H1 (cell line): ENCODE data around the gene PLXND1. TPM values are rescaled to one million over a fixed set of nuclear protein-coding genes. Genes with fewer than 3 reads are reported as not detected.

Experiments used
- BACH1 ChIP-seq: IDR thresholded peaks from 2 replicates; pipeline ENCODE4 v1.6.1; 2012; ENCODE audit warnings: low read length, improper control_type of control experiment
- BRCA1 ChIP-seq: IDR thresholded peaks from 2 replicates; pipeline ENCODE4 v1.6.1; 2012; ENCODE audit warnings: low read depth, low read length, improper control_type of control experiment
- CEBPB ChIP-seq: IDR thresholded peaks from 2 replicates; pipeline ENCODE4 v1.6.1; 2012; ENCODE audit warnings: low read depth, low read length
- EP300 ChIP-seq, 2 experiments: IDR thresholded peaks; 1 replicate in 1 of 2; 2 replicates in 1 of 2; pipeline ENCODE4 v1.6.1; 2011 to 2012; ENCODE audit warnings: low read depth in 2 of 2, low read length in 2 of 2, mild to moderate bottlenecking in 2 of 2, borderline replicate concordance in 1 of 2, inconsistent platforms in 1 of 2, moderate library complexity in 1 of 2
- KDM4A ChIP-seq: IDR thresholded peaks from one replicate; pipeline ENCODE4 v1.7.1; 2012; ENCODE audit warnings: low read depth, mild to moderate bottlenecking, moderate library complexity, low read length, inconsistent platforms; ENCODE audit not compliant: severe bottlenecking
- POLR2AphosphoS5 ChIP-seq: IDR thresholded peaks from 2 replicates; pipeline ENCODE4 v1.6.1; 2011; ENCODE audit warnings: low read depth, low read length
- RXRA ChIP-seq: IDR thresholded peaks from 2 replicates; pipeline ENCODE4 v1.6.1; 2011; ENCODE audit warnings: low read depth, mild to moderate bottlenecking, low read length, moderate library complexity; ENCODE audit not compliant: insufficient read depth
- polyA plus RNA-seq, 7 experiments: library from polyadenylated mRNA; depleted of rRNA in 3 of 7; stranded (reverse) in 5 of 7; unstranded in 2 of 7; fragments of >200 nt in 5 of 7; fragments of 200-250 nt in 2 of 7; gene quantifications; 1 replicate in 5 of 7; 2 replicates in 1 of 7; 4 replicates in 1 of 7; pipeline versions ENCODE4 v1.2.1 to v1.2.3, GENCODE V29; 2011 to 2013; ENCODE audit warnings: missing spikeins in 2 of 7, mixed read lengths in 2 of 7
- total RNA-seq: library from RNA; stranded (reverse); fragmentation: NEBNext Ultra II Directional; extraction: Animal tissue kit (Norgen Biotek cat#: 25700); gene quantifications from 2 replicates; pipeline ENCODE4 v1.2.1, GENCODE V29; 2021
- TF ChIP-seq, protein P1 (sequence below): IDR thresholded peaks from 2 replicates; pipeline ENCODE4 v1.6.1; 2012; ENCODE audit warnings: inconsistent platforms

PLXND1 gene
- total and polyA plus RNA-seq, 2 of the 8 experiments (the other 6 are each of a cell fraction or from before 2014, with no cell fraction given), result 17.7 to 66.4 TPM

DNA sequence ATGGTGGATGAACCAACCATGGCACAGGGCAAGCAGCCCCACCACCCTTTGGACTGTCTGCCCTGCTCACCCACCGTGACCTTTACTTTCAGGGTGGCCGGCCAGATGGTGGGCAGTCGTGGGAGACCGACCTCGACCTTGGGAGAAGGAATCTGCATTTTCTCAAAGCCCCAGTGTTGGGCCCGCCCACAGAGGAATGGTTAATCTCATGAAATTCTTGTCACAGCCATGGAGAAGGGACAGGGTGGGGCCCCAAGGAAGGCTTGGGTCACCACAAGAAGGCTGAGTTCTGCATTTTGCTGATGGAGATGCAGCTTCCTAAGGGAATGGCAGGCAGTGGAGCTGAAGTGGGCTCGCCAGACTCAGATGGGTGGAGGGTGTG is 2.9 kb downstream of the PLXND1 start (continued):
- TF ChIP-seq RXRA, result no peak
- TF ChIP-seq BRCA1, result no peak
- TF ChIP-seq KDM4A, result no peak
- TF ChIP-seq, protein P1, sequence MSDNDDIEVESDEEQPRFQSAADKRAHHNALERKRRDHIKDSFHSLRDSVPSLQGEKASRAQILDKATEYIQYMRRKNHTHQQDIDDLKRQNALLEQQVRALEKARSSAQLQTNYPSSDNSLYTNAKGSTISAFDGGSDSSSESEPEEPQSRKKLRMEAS, result no peak
- no peak for TF ChIP-seq EP300 (IDR thresholded peaks at IDR 0.05; ENCODE audit: borderline replicate concordance in 1 of 2, low read depth in 2 of 2, low read length in 2 of 2)
- TF ChIP-seq CEBPB, result no peak
- TF ChIP-seq BACH1, result no peak
- no peak for TF ChIP-seq POLR2AphosphoS5
